ENCODE results near the gene GAB2.

- TF ChIP-seq CTCF (IDR thresholded peaks at IDR 0.05; ENCODE audit: borderline replicate concordance, extremely low read depth, low read length, poor library complexity, severe bottlenecking) (no peak), EZH2 (IDR thresholded peaks at IDR 0.05; ENCODE audit: borderline replicate concordance, low read depth, low read length, severe bottlenecking) (no peak)
These were observed 47.7 kb upstream of the GAB2 start for GRCh38 chr11:78465169-78465942.

All from DND-41 (cell line).